Activated T-helper 1 cell treated with anti-CD3 and anti-CD28 coated beads, Interleukin-12 subunit alpha, Interleukin-12 subunit beta, Interleukin-2, Interleukin-4 antibody, amounts not matched to agents 30 ng/mL and 10 ng/mL and 1 ng/mL, durations not matched to agents 14 hours and 24 hours and 36 hours (primary cell): ENCODE measurements around the gene PANX3. TPM values are rescaled to one million over a fixed set of nuclear protein-coding genes. Genes with fewer than 3 reads are reported as not detected.
"Not testable (repeated sequence)": the region's sequence is repeated elsewhere in the genome, so short reads cannot be mapped to it uniquely, and the experiment has no call there.

ENCODE experiments used
- DNase-seq: peaks from one replicate; pipeline ENCODE4 v3.0.0; 2021; ENCODE audit warnings: low spot score
- H3K27ac Mint-ChIP-seq: one replicate; pipeline ENCODE4 v1.8.0; 2021; ENCODE audit warnings: mild to moderate bottlenecking, mixed read lengths
- H3K27me3 Mint-ChIP-seq: one replicate; pipeline ENCODE4 v1.8.0; 2022; ENCODE audit warnings: mild to moderate bottlenecking, moderate library complexity, mixed read lengths; ENCODE audit not compliant: insufficient read depth
- H3K36me3 Mint-ChIP-seq: one replicate; pipeline ENCODE4 v1.8.0; 2021; ENCODE audit warnings: low read depth, mixed read lengths
- H3K4me1 Mint-ChIP-seq: one replicate; pipeline ENCODE4 v1.8.0; 2021; ENCODE audit warnings: low read depth, mixed read lengths
- H3K4me3 Mint-ChIP-seq: one replicate; pipeline ENCODE4 v1.8.0; 2021; ENCODE audit warnings: mild to moderate bottlenecking, moderate library complexity, mixed read lengths
- H3K9me3 Mint-ChIP-seq: one replicate; pipeline ENCODE4 v1.8.0; 2021; ENCODE audit warnings: mixed read lengths
- intact Hi-C: fragments of 100-400 bp; cut with micrococcal nuclease; formaldehyde crosslinking; loops from one replicate; pipeline ENCODE4 v1.15.1; 2024
- total RNA-seq: library from RNA; stranded (reverse); gene quantifications from 2 replicates; pipeline ENCODE4 v1.2.3, GENCODE V29; 2022

The PANX3 gene
- total RNA-seq, 1 donor from 2014 or later: not detected

DNA sequence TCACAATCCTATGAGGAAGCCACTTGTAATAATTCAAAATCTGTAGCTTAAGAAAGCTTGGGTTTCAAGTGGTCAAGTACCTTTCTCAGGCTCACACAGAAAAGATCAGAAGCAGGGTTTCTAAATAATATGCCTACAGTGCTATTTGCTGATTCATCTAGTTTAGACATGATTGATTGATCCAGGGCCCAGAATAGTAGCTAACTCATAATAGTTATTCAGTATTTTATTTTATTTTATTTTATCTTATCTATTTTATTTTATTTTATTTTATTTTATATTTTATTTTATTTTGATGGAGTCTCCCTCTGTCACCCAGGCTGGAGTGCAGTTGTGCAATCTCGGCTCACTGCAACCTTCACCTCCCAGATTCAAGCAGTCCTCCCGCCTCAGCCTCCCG is 15.9 kb upstream of the PANX3 start:
- H3K36me3 Mint-ChIP-seq: no peaks in the 10 kb centered on the region
- H3K4me3 Mint-ChIP-seq: no peak overlapping the region
- H3K27ac Mint-ChIP-seq: no peak overlapping the region
- intact Hi-C loops: no loop called here
- no peaks in the 10 kb centered on the region for H3K4me1 Mint-ChIP-seq
- DNase-seq: no peak
- H3K9me3 Mint-ChIP-seq: no peaks in the 10 kb centered on the region
- peaks cover 20% of the 10 kb centered on the region for H3K27me3 Mint-ChIP-seq

GRCh38 chr11:124597626-124598025 is 13.6 kb upstream of the PANX3 start:
- intact Hi-C loops: no loop called here
- no peak for DNase-seq
- no peak overlapping the region for H3K27ac Mint-ChIP-seq
- peaks cover 17% of the 10 kb centered on the region for H3K27me3 Mint-ChIP-seq
- no peak overlapping the region for H3K4me3 Mint-ChIP-seq
- no peaks in the 10 kb centered on the region for H3K4me1 Mint-ChIP-seq
- H3K36me3 Mint-ChIP-seq: no peaks in the 10 kb centered on the region
- H3K9me3 Mint-ChIP-seq: no peaks in the 10 kb centered on the region

DNA sequence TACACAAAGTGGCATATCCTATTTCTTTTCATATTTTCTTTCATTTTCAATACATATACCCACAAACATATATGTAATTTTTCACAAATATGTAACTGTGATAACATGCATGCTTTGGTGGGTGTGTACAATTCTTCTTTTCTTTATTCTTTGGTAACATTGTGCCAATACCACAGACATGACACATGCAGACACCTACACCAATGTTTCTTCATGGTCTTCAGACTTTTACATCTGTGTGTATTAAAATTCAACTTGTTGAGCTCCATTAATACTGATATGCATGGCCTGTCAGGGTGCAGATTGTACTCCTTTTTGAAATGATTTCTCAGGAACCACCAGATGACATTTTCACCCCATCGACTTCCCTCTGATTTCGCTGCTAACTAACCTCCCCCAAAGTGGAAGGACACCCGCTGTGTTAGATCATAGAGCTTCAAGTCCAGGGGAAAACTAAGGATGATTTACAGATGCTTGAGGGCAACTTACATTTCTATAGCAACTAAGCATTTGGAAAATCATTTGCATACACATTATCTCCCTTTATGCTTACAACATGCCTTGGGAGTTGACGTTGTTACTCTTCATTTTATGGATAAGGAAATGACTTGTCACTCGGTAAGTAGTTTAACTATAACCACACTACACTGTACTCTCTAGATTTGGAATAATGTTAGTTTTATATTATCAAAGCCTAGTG is 10.5 kb upstream of the PANX3 start:
- Mint-ChIP-seq H3K27ac (no peak overlapping the region), H3K9me3 (no peaks in the 10 kb centered on the region), H3K4me1 (no peaks in the 10 kb centered on the region), H3K27me3 (peaks cover 11% of the 10 kb centered on the region), H3K36me3 (no peaks in the 10 kb centered on the region), H3K4me3 (no peak overlapping the region)
- no peak for DNase-seq
- intact Hi-C loops: no loop called here

GRCh38 chr11:124602193-124602592 is 9.0 kb upstream of the PANX3 start:
- peaks cover 10% of the 10 kb centered on the region for H3K27me3 Mint-ChIP-seq
- intact Hi-C loops: no loop called here
- no peaks in the 10 kb centered on the region for H3K4me1 Mint-ChIP-seq
- H3K36me3 Mint-ChIP-seq: no peaks in the 10 kb centered on the region
- no peak overlapping the region for H3K27ac Mint-ChIP-seq
- DNase-seq: no peak
- no peaks in the 10 kb centered on the region for H3K9me3 Mint-ChIP-seq
- no peak overlapping the region for H3K4me3 Mint-ChIP-seq

DNA sequence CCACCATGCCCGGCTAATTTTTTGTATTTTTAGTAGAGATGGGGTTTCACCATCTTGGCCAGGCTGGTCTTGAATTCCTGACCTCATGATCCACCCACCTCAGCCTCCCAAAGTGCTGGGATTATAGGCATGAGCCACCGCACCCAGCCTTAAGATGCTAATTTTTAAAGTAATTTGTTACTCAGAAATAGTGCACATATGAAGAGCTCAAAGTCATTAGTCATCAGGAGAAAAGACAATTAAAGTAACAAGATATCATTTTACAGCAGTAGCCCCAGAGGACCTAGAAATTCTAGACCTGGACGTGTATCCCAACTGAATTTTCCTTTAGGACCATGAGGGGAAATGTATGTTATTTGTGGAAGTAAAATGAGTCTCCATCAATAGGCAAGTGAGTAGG is 8.5 kb upstream of the PANX3 start:
- H3K4me3 Mint-ChIP-seq, DNase-seq, H3K27ac Mint-ChIP-seq, H3K36me3 Mint-ChIP-seq, intact Hi-C loops, H3K4me1 Mint-ChIP-seq, H3K27me3 Mint-ChIP-seq, H3K9me3 Mint-ChIP-seq: not testable (repeated sequence)

DNA sequence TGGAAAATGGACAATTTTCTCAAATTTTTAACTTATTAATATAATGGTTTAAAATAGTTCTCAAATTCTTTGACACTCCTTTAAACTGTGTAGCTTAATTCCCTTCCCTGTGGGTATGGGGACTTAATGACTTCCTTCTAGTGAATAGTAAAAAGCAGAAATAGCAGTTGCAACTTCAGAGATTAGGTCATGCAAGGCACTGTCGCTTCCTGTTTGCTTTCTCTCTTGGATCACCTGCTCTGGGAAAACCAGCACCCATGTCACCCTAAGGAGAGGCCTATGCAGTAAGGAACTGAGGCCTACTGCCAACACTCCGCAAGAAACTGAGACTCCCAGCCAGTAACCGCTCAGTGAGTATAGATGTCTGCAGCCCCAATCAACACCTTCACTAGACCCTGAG is 5.5 kb upstream of the PANX3 start:
- H3K27me3 Mint-ChIP-seq: peaks cover 4% of the 10 kb centered on the region
- DNase-seq: no peak
- no peaks in the 10 kb centered on the region for H3K36me3 Mint-ChIP-seq
- intact Hi-C loops: no loop called here
- no peak overlapping the region for H3K4me3 Mint-ChIP-seq
- H3K27ac Mint-ChIP-seq: no peak overlapping the region
- H3K4me1 Mint-ChIP-seq: no peaks in the 10 kb centered on the region
- no peaks in the 10 kb centered on the region for H3K9me3 Mint-ChIP-seq

- no peak overlapping the region for H3K4me3 Mint-ChIP-seq
- H3K9me3 Mint-ChIP-seq: no peaks in the 10 kb centered on the region
- no peak overlapping the region for H3K27ac Mint-ChIP-seq
- H3K27me3 Mint-ChIP-seq: peaks cover 9% of the 10 kb centered on the region
- intact Hi-C loops: no loop called here
- H3K4me1 Mint-ChIP-seq: peaks cover 16% of the 10 kb centered on the region
- no peaks in the 10 kb centered on the region for H3K36me3 Mint-ChIP-seq
- no peak for DNase-seq
Observed at GRCh38 chr11:124608147-124608546, 3.1 kb upstream of the PANX3 start.

GRCh38 chr11:124610295-124610694 is 933 bp upstream of the PANX3 start:
- no peaks in the 10 kb centered on the region for H3K9me3 Mint-ChIP-seq
- H3K27ac Mint-ChIP-seq: no peak overlapping the region
- DNase-seq: no peak
- no peak overlapping the region for H3K4me3 Mint-ChIP-seq
- H3K27me3 Mint-ChIP-seq: peaks cover 10% of the 10 kb centered on the region
- intact Hi-C loops: no loop called here
- peaks cover 16% of the 10 kb centered on the region for H3K4me1 Mint-ChIP-seq
- no peaks in the 10 kb centered on the region for H3K36me3 Mint-ChIP-seq

GRCh38 chr11:124612045-124612444 is 817 bp downstream of the PANX3 start:
- Mint-ChIP-seq H3K4me3 (no peak overlapping the region), H3K27me3 (peaks cover 13% of the 10 kb centered on the region), H3K36me3 (no peaks in the 10 kb centered on the region), H3K4me1 (peaks cover 16% of the 10 kb centered on the region), H3K9me3 (no peaks in the 10 kb centered on the region), H3K27ac (no peak overlapping the region)
- intact Hi-C loops: no loop called here
- DNase-seq: no peak

- Mint-ChIP-seq H3K4me1 (peaks cover 16% of the 10 kb centered on the region), H3K27ac (no peak overlapping the region), H3K9me3 (no peaks in the 10 kb centered on the region), H3K36me3 (no peaks in the 10 kb centered on the region), H3K4me3 (no peak overlapping the region), H3K27me3 (peaks cover 12% of the 10 kb centered on the region)
- intact Hi-C loops: no loop called here
- no peak for DNase-seq
Observed at GRCh38 chr11:124612567-124613246, 1.5 kb downstream of the PANX3 start.

GRCh38 chr11:124618863-124619262 is 7.6 kb downstream of the PANX3 start:
- peaks cover under 1% of the 10 kb centered on the region for H3K36me3 Mint-ChIP-seq
- H3K27me3 Mint-ChIP-seq: peaks cover 18% of the 10 kb centered on the region
- DNase-seq: no peak
- no peak overlapping the region for H3K27ac Mint-ChIP-seq
- peaks cover 14% of the 10 kb centered on the region for H3K4me1 Mint-ChIP-seq
- H3K4me3 Mint-ChIP-seq: no peak overlapping the region
- intact Hi-C loops: no loop called here
- no peaks in the 10 kb centered on the region for H3K9me3 Mint-ChIP-seq

DNA sequence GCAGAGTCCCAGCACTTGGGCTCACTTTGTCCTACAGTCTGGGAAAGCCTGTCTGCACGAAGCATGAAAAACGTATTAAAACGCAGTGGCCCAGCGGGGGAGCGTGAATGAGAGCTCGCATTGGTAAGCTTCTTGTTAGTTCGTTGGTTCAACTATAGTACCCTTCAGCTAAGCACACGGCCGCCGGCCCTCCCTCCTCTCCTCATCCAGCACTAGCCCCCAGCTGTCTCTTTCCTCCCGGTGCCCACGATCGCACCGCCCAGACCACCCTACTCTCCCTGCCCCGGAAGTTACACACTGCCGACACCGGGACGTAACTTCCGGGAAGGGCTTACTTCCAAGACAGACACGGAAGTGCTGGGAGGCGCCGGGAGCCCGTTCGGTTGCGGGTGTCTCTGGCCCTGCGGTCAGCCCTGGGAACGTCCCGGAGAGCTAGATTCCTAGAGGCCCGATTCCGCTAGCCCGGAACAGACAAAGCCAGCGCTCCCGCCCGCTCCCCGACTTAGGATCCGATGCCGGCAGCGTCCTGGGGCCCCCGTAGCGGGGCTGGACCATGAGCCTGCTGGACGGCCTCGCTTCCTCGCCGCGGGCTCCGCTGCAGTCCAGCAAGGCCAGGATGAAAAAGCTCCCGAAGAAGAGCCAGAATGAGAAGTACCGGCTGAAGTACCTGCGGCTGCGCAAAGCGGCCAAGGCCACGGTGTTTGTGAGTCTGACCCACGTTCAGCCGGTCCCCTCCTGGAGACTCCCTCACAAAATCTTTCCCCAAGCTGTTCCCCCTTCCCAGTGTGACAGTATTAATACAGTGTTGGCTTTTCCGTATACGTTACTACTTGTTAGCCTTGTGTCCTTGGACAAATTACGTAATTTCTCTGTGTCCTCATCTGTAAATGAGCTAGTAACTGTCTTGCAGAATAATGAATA is 11.6 kb downstream of the PANX3 start, which contains the start of gene TBRG1:
TBRG1 (plus strand) TSS at position 334 of the 921 bp plus-strand sequence; CDS start at position 554, 220 bp downstream.
- Mint-ChIP-seq H3K27ac (peak within 1 kb of the TSS; percentile 95), H3K36me3 (peaks cover 24% of the 10 kb centered on the region), H3K9me3 (no peaks in the 10 kb centered on the region), H3K27me3 (peaks cover 14% of the 10 kb centered on the region), H3K4me1 (peaks cover 29% of the 10 kb centered on the region), H3K4me3 (peak within 1 kb of the TSS; percentile 97)
- intact Hi-C loops: loop anchor here (1.0 to 5.0 kb wide), 11 partner anchors 51 to 1588 kb away; partner anchors contain the start of genes CCDC15, ESAM, FAM118B and NRGN
- DNase-seq: peak; percentile 80
